HepG2 (cell line): ENCODE measurements around the gene SLC41A1. TPM values are rescaled to one million over a fixed set of nuclear protein-coding genes. Genes with fewer than 3 reads are reported as not detected.

Source experiments
- ATM ChIP-seq: fragments of 450-650 bp; IDR thresholded peaks from 2 replicates; pipeline ENCODE4 v1.7.1; 2017; ENCODE audit warnings: mild to moderate bottlenecking, borderline replicate concordance
- JDP2 ChIP-seq: sonication (generic); formaldehyde crosslinking; IDR thresholded peaks from 2 replicates; pipeline ENCODE4 v1.8.1; 2022; ENCODE audit warnings: missing genetic modification reagents, borderline replicate concordance
- KDM5A ChIP-seq: fragments of 200-600 bp; sonication (generic); IDR thresholded peaks from 2 replicates; pipeline ENCODE4 v1.7.0; 2018; ENCODE audit warnings: antibody characterized with exemption, mild to moderate bottlenecking, low read length, borderline replicate concordance
- MAX ChIP-seq: IDR thresholded peaks from 2 replicates; pipeline ENCODE4 v1.6.1; 2012; ENCODE audit warnings: inconsistent platforms
- NCOA1 ChIP-seq: sonication (generic); formaldehyde crosslinking; IDR thresholded peaks from 2 replicates; pipeline ENCODE4 v1.9.0; 2021; ENCODE audit warnings: missing genetic modification reagents
- PCBP1 ChIP-seq: fragments of 200-400 bp; formaldehyde crosslinking; IDR thresholded peaks from 2 replicates; pipeline ENCODE4 v1.6.1; 2017; ENCODE audit warnings: mild to moderate bottlenecking, low read depth, low read length, borderline replicate concordance
- RERE ChIP-seq: IDR thresholded peaks from 2 replicates; pipeline ENCODE4 v1.6.1; 2016; ENCODE audit warnings: low read depth, missing genetic modification reagents, missing compliant biosample characterization
- SP1 ChIP-seq, 2 experiments: fragments of 450-650 bp in 1 of 2; sonication (generic) in 1 of 2; formaldehyde crosslinking in 1 of 2; IDR thresholded peaks; 2 replicates each; pipeline versions ENCODE4 v1.4.0 to v1.6.1; 2016 to 2020; ENCODE audit warnings: missing genetic modification reagents in 1 of 2
- SRF ChIP-seq: IDR thresholded peaks from 2 replicates; pipeline ENCODE4 v1.6.1; 2011; ENCODE audit warnings: mild to moderate bottlenecking, low read depth, low read length, moderate library complexity
- TFDP2 ChIP-seq: sonication (generic); formaldehyde crosslinking; IDR thresholded peaks from 2 replicates; pipeline ENCODE4 v1.4.0; 2020; ENCODE audit warnings: missing genetic modification reagents
- ZBTB44 ChIP-seq: sonication (generic); formaldehyde crosslinking; IDR thresholded peaks from 2 replicates; pipeline ENCODE4 v1.4.0; 2020; ENCODE audit warnings: missing genetic modification reagents
- ZNF17 ChIP-seq: sonication (generic); formaldehyde crosslinking; IDR thresholded peaks from 2 replicates; pipeline ENCODE4 v1.5.0; 2020; ENCODE audit warnings: mild to moderate bottlenecking, missing genetic modification reagents
- ZNF18 ChIP-seq: sonication (generic); formaldehyde crosslinking; IDR thresholded peaks from 2 replicates; pipeline ENCODE4 v1.8.0; 2022; ENCODE audit warnings: mild to moderate bottlenecking, missing genetic modification reagents; ENCODE audit not compliant: insufficient replicate concordance
- ZNF232 ChIP-seq: sonication (generic); formaldehyde crosslinking; IDR thresholded peaks from 2 replicates; pipeline ENCODE4 v1.4.0; 2020; ENCODE audit warnings: missing genetic modification reagents, borderline replicate concordance
- ZNF350 ChIP-seq: sonication (generic); formaldehyde crosslinking; IDR thresholded peaks from 2 replicates; pipeline ENCODE4 v1.4.0; 2020; ENCODE audit warnings: mild to moderate bottlenecking, low read depth, missing genetic modification reagents, borderline replicate concordance
- ZNF597 ChIP-seq: sonication (generic); formaldehyde crosslinking; IDR thresholded peaks from 2 replicates; pipeline ENCODE4 v1.5.0; 2020; ENCODE audit warnings: missing genetic modification reagents
- ZNF629 ChIP-seq: sonication (generic); formaldehyde crosslinking; conservative IDR thresholded peaks from 2 replicates; pipeline ENCODE4 v1.5.0; 2020; ENCODE audit warnings: missing genetic modification reagents
- polyA plus RNA-seq, 8 experiments: library from polyadenylated mRNA; depleted of rRNA in 3 of 8; stranded (reverse) in 7 of 8; unstranded in 1 of 8; fragments of >200 nt; fragmentation: Illumina TruSeq in 4 of 8; extraction: Trizol in 4 of 8; gene quantifications; 2 replicates each; pipeline versions ENCODE4 v1.2.1 to v1.2.3, GENCODE V29; 2011 to 2016; ENCODE audit warnings: low read depth in 4 of 8, missing spikeins in 1 of 8, mixed read lengths in 1 of 8; ENCODE audit not compliant: insufficient read depth in 1 of 8
- total RNA-seq, 5 experiments: library from RNA; depleted of rRNA; stranded (reverse); fragments of >200 nt; fragmentation: Illumina TruSeq; extraction: Trizol; gene quantifications; 2 replicates each; pipeline ENCODE4 v1.2.3, GENCODE V29; 2016; ENCODE audit warnings: low read depth in 1 of 5

SLC41A1 gene
- total and polyA plus RNA-seq, 2 of the 13 experiments (the other 11 are each of a cell fraction or from before 2014, with no cell fraction given): 2.2 to 4.6 TPM

- no peak for TF ChIP-seq RERE (CRISPR knock-in tag)
- no peak for TF ChIP-seq ZNF597 (CRISPR knock-in tag)
- TF ChIP-seq ZBTB44 (CRISPR knock-in tag): no peak
- no peak for TF ChIP-seq NCOA1 (CRISPR knock-in tag)
- TF ChIP-seq ZNF629 (CRISPR knock-in tag): no peak
- TF ChIP-seq ZNF17: no peak
- no peak for TF ChIP-seq SP1 (IDR thresholded peaks at IDR 0.05)
- TF ChIP-seq SP1 (CRISPR knock-in tag; IDR thresholded peaks at IDR 0.05): peak; percentile 82
- no peak for TF ChIP-seq MAX
- TF ChIP-seq ZNF232 (CRISPR knock-in tag): peak; percentile 29; the same call in 1 of the 2 replicates
- no peak for TF ChIP-seq SRF
- TF ChIP-seq TFDP2 (CRISPR knock-in tag): peak; percentile 46; the same call in 1 of the 2 replicates
- no peak for TF ChIP-seq ATM
- 0 out of 2 replicates have a peak, but pooled peaks have one; percentile 7 for TF ChIP-seq ZNF350
- no peak for TF ChIP-seq JDP2 (CRISPR knock-in tag)
- TF ChIP-seq PCBP1: no peak
- no peak for TF ChIP-seq ZNF18 (CRISPR knock-in tag)
- no peak for TF ChIP-seq KDM5A
Measured at GRCh38 chr1:205812878-205813754, at the start of gene SLC41A1 (continued).
